ENCODE measurements around the gene MAN1A1.

The MAN1A1 gene

GRCh38 chr6:119310486-119311036 is 39.0 kb downstream of the MAN1A1 start:
- no peaks in the 10 kb centered on the region for H3K4me1 ChIP-seq (ENCODE audit: control insufficient read depth, insufficient read depth, low read length)
- no peaks in the 10 kb centered on the region for H3K9me3 ChIP-seq (ENCODE audit: control insufficient read depth, insufficient read depth, low read length)
- H3K9ac ChIP-seq (ENCODE audit: low read depth, low read length) = no peak overlapping the region
- H3K27me3 ChIP-seq (ENCODE audit: control insufficient read depth, insufficient read depth, low read length) = no peaks in the 10 kb centered on the region
- H3K4me3 ChIP-seq (ENCODE audit: low read depth, low read length) = no peak overlapping the region
- H3K36me3 ChIP-seq (ENCODE audit: control insufficient read depth, insufficient read depth, low read length) = no peaks in the 10 kb centered on the region

GRCh38 chr6:119308991-119309657 is 40.4 kb downstream of the MAN1A1 start:
- Histone ChIP-seq H3K4me1 (ENCODE audit: control insufficient read depth, insufficient read depth, low read length) (no peaks in the 10 kb centered on the region), H3K9ac (ENCODE audit: low read depth, low read length) (no peak overlapping the region), H3K36me3 (ENCODE audit: control insufficient read depth, insufficient read depth, low read length) (no peaks in the 10 kb centered on the region), H3K27me3 (ENCODE audit: control insufficient read depth, insufficient read depth, low read length) (no peaks in the 10 kb centered on the region), H3K9me3 (ENCODE audit: control insufficient read depth, insufficient read depth, low read length) (no peaks in the 10 kb centered on the region), H3K4me3 (ENCODE audit: low read depth, low read length) (no peak overlapping the region)

- Histone ChIP-seq H3K9ac (ENCODE audit: low read depth, low read length) (no peak overlapping the region), H3K9me3 (ENCODE audit: control insufficient read depth, insufficient read depth, low read length) (no peaks in the 10 kb centered on the region), H3K27me3 (ENCODE audit: control insufficient read depth, insufficient read depth, low read length) (no peaks in the 10 kb centered on the region), H3K4me1 (ENCODE audit: control insufficient read depth, insufficient read depth, low read length) (no peaks in the 10 kb centered on the region), H3K36me3 (ENCODE audit: control insufficient read depth, insufficient read depth, low read length) (no peaks in the 10 kb centered on the region), H3K4me3 (ENCODE audit: low read depth, low read length) (no peak overlapping the region)
These were observed 41.5 kb downstream of the MAN1A1 start for GRCh38 chr6:119308048-119308570.

GRCh38 chr6:119307056-119307455 is 42.5 kb downstream of the MAN1A1 start:
- no peaks in the 10 kb centered on the region for H3K36me3 ChIP-seq (ENCODE audit: control insufficient read depth, insufficient read depth, low read length)
- no peak overlapping the region for H3K9ac ChIP-seq (ENCODE audit: low read depth, low read length)
- H3K9me3 ChIP-seq (ENCODE audit: control insufficient read depth, insufficient read depth, low read length) = no peaks in the 10 kb centered on the region
- H3K4me3 ChIP-seq (ENCODE audit: low read depth, low read length) = no peak overlapping the region
- H3K27me3 ChIP-seq (ENCODE audit: control insufficient read depth, insufficient read depth, low read length) = no peaks in the 10 kb centered on the region
- no peaks in the 10 kb centered on the region for H3K4me1 ChIP-seq (ENCODE audit: control insufficient read depth, insufficient read depth, low read length)

- Histone ChIP-seq H3K36me3 (ENCODE audit: control insufficient read depth, insufficient read depth, low read length) (no peaks in the 10 kb centered on the region), H3K4me1 (ENCODE audit: control insufficient read depth, insufficient read depth, low read length) (no peaks in the 10 kb centered on the region), H3K9ac (ENCODE audit: low read depth, low read length) (no peak overlapping the region), H3K27me3 (ENCODE audit: control insufficient read depth, insufficient read depth, low read length) (no peaks in the 10 kb centered on the region), H3K9me3 (ENCODE audit: control insufficient read depth, insufficient read depth, low read length) (no peaks in the 10 kb centered on the region), H3K4me3 (ENCODE audit: low read depth, low read length) (no peak overlapping the region)
These were observed 43.1 kb downstream of the MAN1A1 start for GRCh38 chr6:119306396-119306968.

- H3K36me3 ChIP-seq (ENCODE audit: control insufficient read depth, insufficient read depth, low read length) = no peaks in the 10 kb centered on the region
- H3K4me3 ChIP-seq (ENCODE audit: low read depth, low read length) = no peak overlapping the region
- no peaks in the 10 kb centered on the region for H3K27me3 ChIP-seq (ENCODE audit: control insufficient read depth, insufficient read depth, low read length)
- no peaks in the 10 kb centered on the region for H3K9me3 ChIP-seq (ENCODE audit: control insufficient read depth, insufficient read depth, low read length)
- no peak overlapping the region for H3K9ac ChIP-seq (ENCODE audit: low read depth, low read length)
- H3K4me1 ChIP-seq (ENCODE audit: control insufficient read depth, insufficient read depth, low read length) = no peaks in the 10 kb centered on the region
These were observed 46.2 kb downstream of the MAN1A1 start for GRCh38 chr6:119303164-119303887.

GRCh38 chr6:119301429-119301828 is 48.1 kb downstream of the MAN1A1 start:
- Histone ChIP-seq H3K36me3 (ENCODE audit: control insufficient read depth, insufficient read depth, low read length) (no peaks in the 10 kb centered on the region), H3K27me3 (ENCODE audit: control insufficient read depth, insufficient read depth, low read length) (no peaks in the 10 kb centered on the region), H3K9me3 (ENCODE audit: control insufficient read depth, insufficient read depth, low read length) (no peaks in the 10 kb centered on the region), H3K4me3 (ENCODE audit: low read depth, low read length) (no peak overlapping the region), H3K4me1 (ENCODE audit: control insufficient read depth, insufficient read depth, low read length) (no peaks in the 10 kb centered on the region), H3K9ac (ENCODE audit: low read depth, low read length) (no peak overlapping the region)

- Histone ChIP-seq H3K4me3 (ENCODE audit: low read depth, low read length) (no peak overlapping the region), H3K27me3 (ENCODE audit: control insufficient read depth, insufficient read depth, low read length) (no peaks in the 10 kb centered on the region), H3K9me3 (ENCODE audit: control insufficient read depth, insufficient read depth, low read length) (no peaks in the 10 kb centered on the region), H3K4me1 (ENCODE audit: control insufficient read depth, insufficient read depth, low read length) (peaks cover 7% of the 10 kb centered on the region), H3K36me3 (ENCODE audit: control insufficient read depth, insufficient read depth, low read length) (no peaks in the 10 kb centered on the region), H3K9ac (ENCODE audit: low read depth, low read length) (no peak overlapping the region)
These were observed 49.9 kb downstream of the MAN1A1 start for GRCh38 chr6:119299694-119300093.

GRCh38 chr6:119297049-119297448 is 52.5 kb downstream of the MAN1A1 start:
- H3K9me3 ChIP-seq (ENCODE audit: control insufficient read depth, insufficient read depth, low read length) = no peaks in the 10 kb centered on the region
- H3K4me1 ChIP-seq (ENCODE audit: control insufficient read depth, insufficient read depth, low read length) = peaks cover 7% of the 10 kb centered on the region
- no peak overlapping the region for H3K4me3 ChIP-seq (ENCODE audit: low read depth, low read length)
- H3K9ac ChIP-seq (ENCODE audit: low read depth, low read length) = no peak overlapping the region
- no peaks in the 10 kb centered on the region for H3K36me3 ChIP-seq (ENCODE audit: control insufficient read depth, insufficient read depth, low read length)
- H3K27me3 ChIP-seq (ENCODE audit: control insufficient read depth, insufficient read depth, low read length) = no peaks in the 10 kb centered on the region

- Histone ChIP-seq H3K9me3 (ENCODE audit: control insufficient read depth, insufficient read depth, low read length) (no peaks in the 10 kb centered on the region), H3K4me1 (ENCODE audit: control insufficient read depth, insufficient read depth, low read length) (peaks cover 7% of the 10 kb centered on the region), H3K36me3 (ENCODE audit: control insufficient read depth, insufficient read depth, low read length) (no peaks in the 10 kb centered on the region), H3K4me3 (ENCODE audit: low read depth, low read length) (no peak overlapping the region), H3K27me3 (ENCODE audit: control insufficient read depth, insufficient read depth, low read length) (no peaks in the 10 kb centered on the region), H3K9ac (ENCODE audit: low read depth, low read length) (no peak overlapping the region)
These were observed 53.2 kb downstream of the MAN1A1 start for GRCh38 chr6:119296036-119297035.

- peaks cover 7% of the 10 kb centered on the region for H3K4me1 ChIP-seq (ENCODE audit: control insufficient read depth, insufficient read depth, low read length)
- no peaks in the 10 kb centered on the region for H3K27me3 ChIP-seq (ENCODE audit: control insufficient read depth, insufficient read depth, low read length)
- H3K9me3 ChIP-seq (ENCODE audit: control insufficient read depth, insufficient read depth, low read length) = no peaks in the 10 kb centered on the region
- H3K4me3 ChIP-seq (ENCODE audit: low read depth, low read length) = no peak overlapping the region
- H3K9ac ChIP-seq (ENCODE audit: low read depth, low read length) = no peak overlapping the region
- H3K36me3 ChIP-seq (ENCODE audit: control insufficient read depth, insufficient read depth, low read length) = no peaks in the 10 kb centered on the region
These were observed 54.6 kb downstream of the MAN1A1 start for GRCh38 chr6:119294984-119295383.
